Naive thymus-derived CD4-positive, alpha-beta T cell (primary cell): ENCODE data around the gene TEX38. TPM values are rescaled to one million over a fixed set of nuclear protein-coding genes. Genes with fewer than 3 reads are reported as not detected.

Experiments used
- ATAC-seq: fragments of 150-1000 bp; cut with Tn5 transposase; 2 replicates; pipeline ENCODE4 v1.10.0; 2021; ENCODE audit warnings: mild to moderate bottlenecking, moderate library complexity
- CTCF ChIA-PET: fragments of 350-600 bp; sonication (Branson Sonifier 250); formaldehyde crosslinking; loops from one replicate; lab custom pipeline; 2021; ENCODE audit warnings: antibody characterized with exemption; lab: Charles Lee
- POLR2A ChIA-PET: fragments of 350-600 bp; sonication (Branson Sonifier 250); formaldehyde crosslinking; loops from one replicate; lab custom pipeline; 2021; ENCODE audit warnings: antibody characterized with exemption, inconsistent platforms; lab: Charles Lee
- DNase-seq, 9 donors: peaks; one replicate each; pipeline versions ENCODE4 v3.0.0 to v3.0.0-alpha.2; 2020 to 2022; ENCODE audit warnings: mixed read lengths in 1 of 9
- H3K27ac ChIP-seq: one replicate; pipeline ENCODE4 v1.7.0; 2013; ENCODE audit warnings: mild to moderate bottlenecking, low read depth, low read length, moderate library complexity
- H3K27me3 ChIP-seq, 2 donors: one replicate each; pipeline ENCODE4 v1.7.0; 2013; ENCODE audit warnings: low read length in 2 of 2, mild to moderate bottlenecking in 2 of 2, moderate library complexity in 2 of 2; ENCODE audit not compliant: control insufficient read depth in 2 of 2, insufficient read depth in 2 of 2
- H3K36me3 ChIP-seq, 3 experiments: 1 replicate in 2 of 3; 2 replicates in 1 of 3; pipeline ENCODE4 v1.7.0; 2013; ENCODE audit warnings: low read length in 3 of 3, mild to moderate bottlenecking in 3 of 3, moderate library complexity in 1 of 3; ENCODE audit not compliant: insufficient read depth in 3 of 3, control insufficient read depth in 2 of 3
- H3K4me1 ChIP-seq, 2 donors: one replicate each; pipeline ENCODE4 v1.7.0; 2013; ENCODE audit warnings: low read length in 2 of 2, mild to moderate bottlenecking in 2 of 2, moderate library complexity in 1 of 2; ENCODE audit not compliant: control insufficient read depth in 2 of 2, insufficient read depth in 2 of 2
- H3K4me3 ChIP-seq: 2 replicates; pipeline ENCODE4 v1.7.0; 2013; ENCODE audit warnings: mild to moderate bottlenecking, low read length
- H3K9me3 ChIP-seq, 3 experiments: 1 replicate in 2 of 3; 2 replicates in 1 of 3; pipeline ENCODE4 v1.7.0; 2013; ENCODE audit warnings: low read length in 3 of 3; ENCODE audit not compliant: control insufficient read depth in 2 of 3
- H3K27ac Mint-ChIP-seq, 9 donors: one replicate each; pipeline ENCODE4 v1.8.0; 2020 to 2022; ENCODE audit warnings: mixed read lengths in 9 of 9, mild to moderate bottlenecking in 8 of 9, moderate library complexity in 5 of 9, inconsistent platforms in 2 of 9
- H3K27me3 Mint-ChIP-seq, 5 donors: one replicate each; pipeline ENCODE4 v1.8.0; 2021 to 2022; ENCODE audit warnings: mixed read lengths in 5 of 5, mild to moderate bottlenecking in 1 of 5
- H3K36me3 Mint-ChIP-seq, 5 donors: one replicate each; pipeline ENCODE4 v1.8.0; 2020 to 2022; ENCODE audit warnings: mixed read lengths in 5 of 5, mild to moderate bottlenecking in 3 of 5, inconsistent platforms in 1 of 5
- H3K4me1 Mint-ChIP-seq, 7 donors: one replicate each; pipeline ENCODE4 v1.8.0; 2020 to 2022; ENCODE audit warnings: mixed read lengths in 7 of 7, mild to moderate bottlenecking in 3 of 7, inconsistent platforms in 1 of 7
- H3K4me3 Mint-ChIP-seq, 10 donors: one replicate each; pipeline ENCODE4 v1.8.0; 2020 to 2022; ENCODE audit warnings: mild to moderate bottlenecking in 10 of 10, mixed read lengths in 10 of 10, moderate library complexity in 6 of 10, inconsistent platforms in 2 of 10
- H3K9me3 Mint-ChIP-seq, 11 donors: one replicate each; pipeline ENCODE4 v1.8.0; 2020 to 2022; ENCODE audit warnings: mixed read lengths in 11 of 11, mild to moderate bottlenecking in 4 of 11, inconsistent platforms in 1 of 11, moderate library complexity in 1 of 11
- intact Hi-C, 2 donors: fragments of 100-400 bp; cut with micrococcal nuclease; formaldehyde crosslinking; loops; one replicate each; pipeline ENCODE4 v1.15.1; 2023
- polyA plus RNA-seq, 2 donors: library from polyadenylated mRNA; unstranded; fragments of 300-500 nt; fragmentation: Illumina TruSeq; gene quantifications; one replicate each; pipeline ENCODE4 v1.2.3, GENCODE V29; 2021
- total RNA-seq, 6 experiments: library from RNA in 5 of 6; stranded (reverse) in 5 of 6; gene quantifications; 1 replicate in 5 of 6; 2 replicates in 1 of 6; pipeline ENCODE4 v1.2.3 and lab custom pipeline; 2021 to 2026

The TEX38 gene
- total and polyA plus RNA-seq, 7 experiments from 2014 or later = 0.32 to 0.49 TPM; not detected in 5

DNA sequence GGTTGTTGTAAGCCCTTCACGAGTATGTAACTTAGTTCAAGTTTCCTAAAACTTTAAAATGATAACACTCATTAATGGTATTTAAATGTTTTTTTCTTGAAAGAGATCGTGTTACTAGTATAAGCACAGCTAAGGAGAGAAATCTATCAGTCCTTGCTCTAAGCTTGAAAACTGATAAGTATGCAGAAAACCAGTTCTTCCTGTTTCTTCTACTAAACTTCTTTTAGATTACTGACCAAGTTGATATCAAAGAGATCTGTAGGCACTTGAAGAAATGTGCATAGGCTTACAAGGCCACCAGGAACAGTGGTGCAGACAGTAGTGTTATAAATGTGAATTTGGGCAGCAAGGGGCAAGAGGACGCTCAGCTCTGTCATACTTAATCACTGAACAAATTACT, 43.3 kb downstream of the TEX38 start:
- Mint-ChIP-seq H3K27me3 (no peaks in the 10 kb centered on the region), H3K4me3 (peak overlapping the region in 1 of 10 donors; percentile 27), H3K36me3 (peaks cover 6 to 33% (median 26%) of the 10 kb centered on the region in 5 donors), H3K4me1 (peaks cover 41 to 79% (median 59%) of the 10 kb centered on the region in 7 donors), H3K9me3 (peaks cover 0 to 3% (median 0%) of the 10 kb centered on the region in 11 donors), H3K27ac (peak overlapping the region in 1 of 9 donors; percentile 56)
- Histone ChIP-seq H3K4me1 (peaks cover 20 to 27% of the 10 kb centered on the region in 2 donors), H3K27me3 (no peaks in the 10 kb centered on the region), H3K4me3 (no peak overlapping the region), H3K36me3 (peaks cover 4 to 50% (median 11%) of the 10 kb centered on the region in 3 experiments), H3K27ac (no peak overlapping the region), H3K9me3 (no peaks in the 10 kb centered on the region)
- intact Hi-C loops = loop anchor here in 1 of 2 donors (5.0 kb wide), 2 partner anchors 617 to 1757 kb away; partner anchors contain the start of genes CMPK1 and SPATA6
- ATAC-seq (no peak), DNase-seq (no peak)
- POLR2A ChIA-PET = no interaction called here
- CTCF ChIA-PET = no interaction called here

DNA sequence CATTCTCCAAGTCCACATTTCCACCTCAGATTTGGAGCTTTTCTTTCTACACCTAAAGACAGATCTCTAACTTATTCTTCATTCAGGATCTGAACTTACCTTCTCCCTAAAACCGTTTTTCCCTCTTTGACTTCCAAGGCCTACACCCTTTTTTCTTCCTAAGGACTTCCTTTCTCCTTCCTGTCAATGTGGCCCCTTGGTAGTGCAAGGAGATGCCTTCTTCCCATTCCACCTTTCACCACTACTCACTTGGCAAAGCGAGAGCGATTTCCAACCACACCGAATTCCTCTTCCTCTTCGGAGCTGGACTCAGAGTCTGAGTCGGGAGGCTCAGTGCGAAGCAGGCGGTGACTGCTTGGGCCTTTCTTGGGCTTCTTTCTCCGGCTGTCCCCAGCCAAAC, 46.0 kb downstream of the TEX38 start:
- no peaks in the 10 kb centered on the region for H3K9me3 ChIP-seq
- H3K4me3 ChIP-seq = peak overlapping the region; percentile 78
- intact Hi-C loops = loop anchor here (2.0 to 5.0 kb wide), 5 partner anchors 41 to 1755 kb away; partner anchors contain the start of genes CMPK1 (in 1 of the 2), GPBP1L1 (in 1 of the 2), LRRC41 (in 1 of the 2) and SPATA6 (in 1 of the 2)
- peak overlapping the region; percentile 80 to 96 (median 91) for H3K27ac Mint-ChIP-seq
- peaks cover 42 to 59% (median 44%) of the 10 kb centered on the region in 7 donors for H3K4me1 Mint-ChIP-seq
- H3K4me3 Mint-ChIP-seq = peak overlapping the region; percentile 86 to 96 (median 91)
- H3K4me1 ChIP-seq = peaks cover 20 to 28% of the 10 kb centered on the region in 2 donors
- CTCF ChIA-PET = no interaction called here
- ATAC-seq = no peak
- peaks cover 6 to 20% (median 15%) of the 10 kb centered on the region in 5 donors for H3K36me3 Mint-ChIP-seq
- H3K27me3 Mint-ChIP-seq = no peaks in the 10 kb centered on the region
- peaks cover 3 to 37% (median 4%) of the 10 kb centered on the region in 3 experiments for H3K36me3 ChIP-seq
- DNase-seq = no peak
- POLR2A ChIA-PET = interaction anchor here (0.9 to 2.0 kb wide), 3 partner anchors 43 to 115 kb away, joined by 3 to 7 read pairs (median 6); no protein-coding TSS in a partner anchor
- H3K27me3 ChIP-seq = no peaks in the 10 kb centered on the region
- H3K9me3 Mint-ChIP-seq = peaks cover 0 to 3% (median 0%) of the 10 kb centered on the region in 11 donors
- H3K27ac ChIP-seq = peak overlapping the region; percentile 91

DNA sequence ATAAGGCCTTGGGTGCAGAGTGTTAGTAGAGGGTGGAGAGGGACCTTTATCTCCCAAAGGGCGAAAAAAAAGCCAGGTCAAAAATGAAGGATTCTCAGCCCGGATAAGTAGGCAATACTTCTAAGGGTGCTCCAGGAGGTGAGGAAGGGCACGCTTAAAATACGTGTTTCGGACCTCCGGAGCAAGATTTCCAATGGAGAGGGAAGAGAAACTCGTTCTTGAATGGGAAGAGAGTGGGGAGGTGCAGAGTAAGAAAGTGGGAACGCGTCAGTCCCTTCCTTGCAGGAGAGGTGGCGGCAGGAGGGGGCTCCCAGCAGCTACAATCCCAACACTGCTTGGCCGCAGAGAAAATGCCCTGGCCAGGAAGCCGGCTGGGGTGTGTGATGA, 46.7 kb downstream of the TEX38 start:
- DNase-seq (no peak), ATAC-seq (no peak)
- ChIA-PET CTCF (no interaction called here), POLR2A (interaction anchor here (0.7 to 2.2 kb wide), 7 partner anchors 41 to 301 kb away, joined by 3 to 12 read pairs (median 4); partner anchors contain the start of gene ATPAF1)
- H3K4me3 Mint-ChIP-seq = peak overlapping the region; percentile 86 to 96 (median 91)
- peaks cover 42 to 58% (median 44%) of the 10 kb centered on the region in 7 donors for H3K4me1 Mint-ChIP-seq
- Histone ChIP-seq H3K27ac (peak overlapping the region; percentile 91), H3K9me3 (no peaks in the 10 kb centered on the region), H3K27me3 (no peaks in the 10 kb centered on the region), H3K4me1 (peaks cover 20 to 28% of the 10 kb centered on the region in 2 donors), H3K4me3 (peak overlapping the region; percentile 78), H3K36me3 (peaks cover 3 to 33% (median 4%) of the 10 kb centered on the region in 3 experiments)
- peak overlapping the region; percentile 80 to 96 (median 91) for H3K27ac Mint-ChIP-seq
- intact Hi-C loops = loop anchor here (2.0 to 5.0 kb wide), 5 partner anchors 42 to 1754 kb away; partner anchors contain the start of genes CMPK1 (in 1 of the 2), GPBP1L1 (in 1 of the 2), LRRC41 (in 1 of the 2) and SPATA6 (in 1 of the 2)
- H3K36me3 Mint-ChIP-seq = peaks cover 6 to 20% (median 15%) of the 10 kb centered on the region in 5 donors
- no peaks in the 10 kb centered on the region for H3K27me3 Mint-ChIP-seq
- H3K9me3 Mint-ChIP-seq = peaks cover 0 to 3% (median 0%) of the 10 kb centered on the region in 11 donors

DNA sequence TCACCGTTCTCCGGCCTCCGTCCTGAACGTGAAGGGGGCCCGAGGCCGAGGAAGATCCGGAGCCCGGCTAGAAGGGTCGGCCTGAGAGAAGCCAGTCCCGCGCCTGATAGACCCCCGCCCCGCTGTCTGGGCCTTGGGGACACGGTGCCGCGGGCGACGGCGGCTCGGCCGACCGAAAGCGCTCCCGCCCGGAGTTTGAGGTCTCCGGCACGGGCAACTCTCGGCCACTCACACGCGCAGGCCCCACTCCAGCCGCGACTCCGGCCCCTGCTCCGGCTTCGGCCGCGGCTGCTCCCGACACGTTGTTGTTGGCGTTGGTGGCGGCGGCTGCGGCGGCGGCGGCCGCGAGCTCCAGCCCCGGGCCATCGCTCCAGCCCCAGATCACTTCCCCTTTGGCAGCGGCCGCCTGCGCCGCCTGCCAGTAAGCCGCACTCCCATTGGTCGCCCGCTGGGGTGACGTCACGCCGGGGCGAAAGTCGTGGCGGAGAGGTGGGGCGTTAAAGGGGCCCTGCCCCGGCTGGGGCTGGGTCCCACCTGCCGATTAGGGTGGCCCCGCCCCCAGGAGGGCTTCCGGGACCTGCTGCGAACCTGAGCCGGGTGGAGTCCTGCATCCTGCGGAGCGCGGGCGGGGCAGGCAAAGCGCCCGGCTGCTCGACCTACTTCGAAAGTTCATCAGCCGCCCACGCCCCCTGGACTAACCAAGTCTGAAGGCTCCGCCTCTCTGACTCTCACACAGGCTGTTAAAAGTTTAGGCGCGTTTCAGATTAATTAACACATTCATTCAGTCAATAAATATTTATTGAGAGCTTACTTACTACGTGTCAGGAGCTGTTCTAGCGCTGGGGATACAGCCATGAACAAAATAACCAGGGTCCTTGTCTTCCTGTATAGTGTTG, 47.3 kb downstream of the TEX38 start, which contains the start of gene EFCAB14:
TSS of gene EFCAB14 (minus strand) at position 388 of the 896 bp plus-strand sequence. CDS start 1,027 bp downstream, outside the sequence.
- Histone ChIP-seq H3K4me1 (peaks cover 20 to 28% of the 10 kb centered on the region in 2 donors), H3K36me3 (peaks cover 3 to 28% (median 4%) of the 10 kb centered on the region in 3 experiments), H3K4me3 (peak within 1 kb of the TSS; percentile 78), H3K27me3 (no peaks in the 10 kb centered on the region), H3K9me3 (no peaks in the 10 kb centered on the region), H3K27ac (peak within 1 kb of the TSS; percentile 91)
- ATAC-seq = peak; percentile 99
- Mint-ChIP-seq H3K9me3 (peaks cover 0 to 3% (median 0%) of the 10 kb centered on the region in 11 donors), H3K27me3 (no peaks in the 10 kb centered on the region), H3K36me3 (peaks cover 6 to 20% (median 15%) of the 10 kb centered on the region in 5 donors), H3K4me1 (peaks cover 38 to 52% (median 43%) of the 10 kb centered on the region in 7 donors), H3K27ac (peak within 1 kb of the TSS; percentile 80 to 96 (median 93)), H3K4me3 (peak within 1 kb of the TSS; percentile 86 to 96 (median 91))
- POLR2A ChIA-PET = interaction anchor here (0.7 to 2.2 kb wide), 11 partner anchors 41 to 719 kb away, joined by 3 to 12 read pairs (median 4); partner anchors contain the start of genes ATPAF1, FOXD2 and MOB3C
- CTCF ChIA-PET = no interaction called here
- DNase-seq = peak; percentile 98 to 100 (median 100)
- intact Hi-C loops = loop anchor here (1.0 to 5.0 kb wide), 10 partner anchors 42 to 1753 kb away; partner anchors contain the start of genes ATPAF1 (in 2 of the 2), MKNK1 (in 2 of the 2), MOB3C (in 2 of the 2) and CMPK1 (in 1 of the 2)

DNA sequence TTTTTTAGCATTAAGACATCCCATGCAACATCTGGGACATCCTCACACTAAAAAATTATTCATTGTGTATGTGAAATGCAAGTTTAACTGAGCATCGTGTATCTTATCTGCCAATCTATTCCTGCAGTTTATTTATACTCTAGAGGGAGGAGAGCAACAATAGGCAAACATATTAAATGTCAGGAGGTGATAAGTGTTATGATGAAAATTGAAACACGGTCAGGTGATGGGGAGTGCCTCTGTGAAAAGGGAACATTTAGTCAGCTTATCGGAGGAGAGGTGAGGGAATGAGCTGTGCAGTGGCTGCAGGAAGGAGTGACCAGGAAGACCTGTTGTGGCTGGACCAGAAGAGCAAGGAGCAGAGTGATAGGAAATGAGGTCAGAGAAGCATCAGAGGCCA, 48.0 kb downstream of the TEX38 start:
- H3K27ac ChIP-seq = peak overlapping the region; percentile 69
- intact Hi-C loops = loop anchor here (1.0 to 10.0 kb wide), 11 partner anchors 43 to 1753 kb away; partner anchors contain the start of genes ATPAF1 (in 2 of the 2), MKNK1 (in 2 of the 2), MOB3C (in 2 of the 2) and CMPK1 (in 1 of the 2)
- H3K4me3 Mint-ChIP-seq = peak overlapping the region; percentile 85 to 96 (median 90)
- H3K9me3 Mint-ChIP-seq = peaks cover 0 to 3% (median 0%) of the 10 kb centered on the region in 11 donors
- H3K36me3 ChIP-seq = peaks cover 3 to 21% (median 4%) of the 10 kb centered on the region in 3 experiments
- no peak for ATAC-seq
- H3K4me1 Mint-ChIP-seq = peaks cover 33 to 52% (median 43%) of the 10 kb centered on the region in 7 donors
- H3K36me3 Mint-ChIP-seq = peaks cover 6 to 20% (median 15%) of the 10 kb centered on the region in 5 donors
- H3K4me3 ChIP-seq = peak overlapping the region; percentile 78
- POLR2A ChIA-PET = interaction anchor here (0.8 to 2.2 kb wide), 8 partner anchors 42 to 718 kb away, joined by 3 to 12 read pairs (median 4); partner anchors contain the start of genes ATPAF1, FOXD2 and MOB3C
- no peaks in the 10 kb centered on the region for H3K27me3 Mint-ChIP-seq
- H3K9me3 ChIP-seq = no peaks in the 10 kb centered on the region
- CTCF ChIA-PET = interaction anchor here (1.7 kb wide), 1 partner anchor 187 kb away, joined by 5 read pairs; no protein-coding TSS in a partner anchor
- H3K27me3 ChIP-seq = no peaks in the 10 kb centered on the region
- H3K27ac Mint-ChIP-seq = peak overlapping the region; percentile 46 to 95 (median 91)
- no peak for DNase-seq
- H3K4me1 ChIP-seq = peaks cover 20 to 28% of the 10 kb centered on the region in 2 donors
